GM19099 (cell line): Measurements from ENCODE around the gene PKIG.

ENCODE experiments used
- POLR2A ChIP-seq: IDR thresholded peaks from 3 replicates; pipeline ENCODE4 v1.6.1; 2011; ENCODE audit warnings: low read depth; ENCODE audit not compliant: insufficient read length; ENCODE audit errors: extremely low read depth

The PKIG gene

GRCh38 chr20:44622501-44623270 lies 40.3 kb downstream of the PKIG start:
- no peak for TF ChIP-seq POLR2A

GRCh38 chr20:44624152-44624551 lies 41.8 kb downstream of the PKIG start:
- no peak for TF ChIP-seq POLR2A

- TF ChIP-seq POLR2A: no peak
These were observed 42.4 kb downstream of the PKIG start for GRCh38 chr20:44624743-44625271.

GRCh38 chr20:44625361-44625760 lies 43.0 kb downstream of the PKIG start:
- no peak for TF ChIP-seq POLR2A

- no peak for TF ChIP-seq POLR2A
These were observed 43.9 kb downstream of the PKIG start for GRCh38 chr20:44626278-44626677.

GRCh38 chr20:44627364-44628010 lies 45.1 kb downstream of the PKIG start:
- TF ChIP-seq POLR2A: no peak

- TF ChIP-seq POLR2A: no peak
These were observed 46.6 kb downstream of the PKIG start for GRCh38 chr20:44629017-44629385.

GRCh38 chr20:44629542-44629941 lies 47.2 kb downstream of the PKIG start:
- no peak for TF ChIP-seq POLR2A

- no peak for TF ChIP-seq POLR2A
These were observed 47.9 kb downstream of the PKIG start for GRCh38 chr20:44630297-44630696.

- TF ChIP-seq POLR2A: no peak
These were observed 49.8 kb downstream of the PKIG start for GRCh38 chr20:44632103-44632752.

GRCh38 chr20:44633187-44633810 lies 50.9 kb downstream of the PKIG start:
- no peak for TF ChIP-seq POLR2A

GRCh38 chr20:44633872-44634600 lies 51.7 kb downstream of the PKIG start:
- no peak for TF ChIP-seq POLR2A

- TF ChIP-seq POLR2A: no peak
These were observed 53.5 kb downstream of the PKIG start for GRCh38 chr20:44635877-44636276.

GRCh38 chr20:44637042-44637441 lies 54.7 kb downstream of the PKIG start:
- no peak for TF ChIP-seq POLR2A
